WTC11 (cell line): Measurements from ENCODE around the gene CHTF18. TPM values are rescaled to one million over a fixed set of nuclear protein-coding genes. Genes with fewer than 3 reads are reported as not detected.

Experiments used
- ATAC-seq: fragments of 200-7000 bp; cut with Tn5 transposase; 2 replicates; pipeline ENCODE4 v1.10.0; 2021; ENCODE audit warnings: mild to moderate bottlenecking, moderate library complexity
- CTCF ChIA-PET: fragments of 300-600 bp; sonication (Branson Sonifier 250); formaldehyde crosslinking; loops from one replicate; lab custom pipeline; 2021; ENCODE audit warnings: antibody characterized with exemption; lab: Charles Lee
- POLR2A ChIA-PET: fragments of 350-600 bp; sonication (Branson Sonifier 250); formaldehyde crosslinking; loops from one replicate; lab custom pipeline; 2021; ENCODE audit warnings: antibody characterized with exemption; lab: Charles Lee
- DNase-seq: peaks from one replicate; pipeline ENCODE4 v3.0.0; 2021; ENCODE audit warnings: low spot score
- H3K27ac Mint-ChIP-seq: 2 replicates; pipeline ENCODE4 v1.8.0; 2021; ENCODE audit warnings: mixed read lengths
- H3K27me3 Mint-ChIP-seq: 2 replicates; pipeline ENCODE4 v1.8.0; 2021; ENCODE audit warnings: low read depth, mild to moderate bottlenecking, moderate library complexity, mixed read lengths
- H3K36me3 Mint-ChIP-seq: 2 replicates; pipeline ENCODE4 v1.8.0; 2021; ENCODE audit warnings: mixed read lengths
- H3K4me1 Mint-ChIP-seq: 2 replicates; pipeline ENCODE4 v1.8.0; 2022; ENCODE audit warnings: mixed read lengths
- H3K4me3 Mint-ChIP-seq: 2 replicates; pipeline ENCODE4 v1.8.0; 2021; ENCODE audit warnings: mild to moderate bottlenecking, moderate library complexity, mixed read lengths
- H3K9me3 Mint-ChIP-seq: 2 replicates; pipeline ENCODE4 v1.8.0; 2021; ENCODE audit warnings: mixed read lengths
- CREB1 ChIP-seq: sonication (generic); formaldehyde crosslinking; IDR thresholded peaks from 2 replicates; pipeline ENCODE4 v1.8.0; 2023; ENCODE audit warnings: mild to moderate bottlenecking, missing genetic modification reagents
- ETV6 ChIP-seq: sonication (generic); formaldehyde crosslinking; IDR thresholded peaks from 2 replicates; pipeline ENCODE4 v1.8.1; 2022; ENCODE audit warnings: mild to moderate bottlenecking, missing genetic modification reagents
- FOXP1 ChIP-seq: sonication (generic); formaldehyde crosslinking; IDR thresholded peaks from 2 replicates; pipeline ENCODE4 v1.8.0; 2022; ENCODE audit warnings: missing genetic modification reagents, mild to moderate bottlenecking, moderate library complexity, borderline replicate concordance
- GTF2I ChIP-seq: fragments of 250-450 bp; sonication (Bioruptor Pico); conservative IDR thresholded peaks from 2 replicates; pipeline ENCODE4 v1.4.0; 2021; ENCODE audit warnings: mild to moderate bottlenecking
- HMGA2 ChIP-seq: fragments of 250-450 bp; sonication (Bioruptor Pico); IDR thresholded peaks from 2 replicates; pipeline ENCODE4 v1.4.0; 2021; ENCODE audit warnings: mild to moderate bottlenecking, moderate library complexity
- NFATC4 ChIP-seq: fragments of 250-450 bp; sonication (Bioruptor Pico); IDR thresholded peaks from 2 replicates; pipeline ENCODE4 v1.9.0; 2021; ENCODE audit warnings: mild to moderate bottlenecking
- SOX15 ChIP-seq: fragments of 250-450 bp; sonication (Bioruptor Pico); IDR thresholded peaks from 2 replicates; pipeline ENCODE4 v1.9.0; 2021; ENCODE audit warnings: mild to moderate bottlenecking
- ZMAT4 ChIP-seq: fragments of 250-450 bp; sonication (Bioruptor Pico); IDR thresholded peaks from 2 replicates; pipeline ENCODE4 v1.9.0; 2021; ENCODE audit warnings: mild to moderate bottlenecking
- ZNF232 ChIP-seq: sonication (generic); formaldehyde crosslinking; IDR thresholded peaks from 2 replicates; pipeline ENCODE4 v1.8.0; 2022; ENCODE audit warnings: mild to moderate bottlenecking, missing genetic modification reagents
- ZNF317 ChIP-seq: sonication (generic); formaldehyde crosslinking; IDR thresholded peaks from 2 replicates; pipeline ENCODE4 v1.8.1; 2023; ENCODE audit warnings: low read depth, mild to moderate bottlenecking, moderate library complexity, missing genetic modification reagents, borderline replicate concordance
- ZNF425 ChIP-seq: fragments of 250-450 bp; sonication (Bioruptor Pico); conservative IDR thresholded peaks from 2 replicates; pipeline ENCODE4 v1.9.0; 2021; ENCODE audit warnings: mild to moderate bottlenecking
- ZNF671 ChIP-seq: fragments of 250-450 bp; sonication (Bioruptor Pico); IDR thresholded peaks from 2 replicates; pipeline ENCODE4 v1.8.0; 2021; ENCODE audit warnings: mild to moderate bottlenecking
- total RNA-seq: library from RNA; stranded (reverse); gene quantifications from 3 replicates; pipeline ENCODE4 v1.2.3, GENCODE V29; 2021
- TF ChIP-seq, protein P1 (sequence below): sonication (generic); formaldehyde crosslinking; IDR thresholded peaks from 2 replicates; pipeline ENCODE4 v1.8.1; 2022; ENCODE audit warnings: low read depth, missing genetic modification reagents, borderline replicate concordance
- TF ChIP-seq, protein P2 (sequence below): sonication (generic); formaldehyde crosslinking; conservative IDR thresholded peaks from 2 replicates; pipeline ENCODE4 v1.8.1; 2023; ENCODE audit warnings: mild to moderate bottlenecking, low read depth, missing genetic modification reagents, moderate library complexity
- TF ChIP-seq, protein P3 (sequence below): sonication (generic); formaldehyde crosslinking; IDR thresholded peaks from 2 replicates; pipeline ENCODE4 v1.8.1; 2022; ENCODE audit warnings: missing genetic modification reagents, borderline replicate concordance

Gene CHTF18
- total RNA-seq, 1 experiment from 2014 or later: 183 TPM

DNA sequence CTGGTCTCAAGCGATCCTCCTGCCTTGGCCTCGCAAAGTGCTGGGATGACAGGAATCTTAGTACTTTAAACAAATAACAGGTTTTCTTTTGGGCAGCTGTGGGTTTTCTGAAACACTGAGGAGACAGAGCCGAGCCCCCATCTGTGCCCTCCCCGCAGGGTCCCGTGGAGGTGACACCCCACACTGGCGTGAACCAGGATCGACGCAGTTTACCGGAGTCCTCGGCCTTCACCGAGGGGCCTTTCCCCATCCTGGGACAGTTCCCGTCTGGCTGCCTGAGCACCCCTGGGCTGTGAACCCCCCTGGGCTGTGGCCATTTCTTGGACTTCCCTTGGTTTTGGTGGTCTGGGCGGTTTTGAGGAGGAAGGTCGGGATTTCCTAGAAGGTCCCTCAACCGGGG is 27.4 kb downstream of the CHTF18 start:
- no peak for DNase-seq

GRCh38 chr16:817001-817906 is 28.8 kb downstream of the CHTF18 start:
- Mint-ChIP-seq H3K36me3 (no peaks in the 10 kb centered on the region), H3K4me1 (peaks cover 8% of the 10 kb centered on the region), H3K27ac (no peak overlapping the region), H3K27me3 (peaks cover 8% of the 10 kb centered on the region), H3K9me3 (peaks cover under 1% of the 10 kb centered on the region), H3K4me3 (no peak overlapping the region)
- no peak for TF ChIP-seq ZNF671
- TF ChIP-seq ZNF317 (CRISPR knock-in tag): 0 out of 2 replicates have a peak, but pooled peaks have one; percentile 45
- ATAC-seq (no peak), DNase-seq (no peak)
- POLR2A ChIA-PET: interaction anchor here (0.7 kb wide), 1 partner anchor 110 kb away, joined by 4 read pairs; no protein-coding TSS in a partner anchor
- CTCF ChIA-PET: interaction anchor here (0.7 to 1.3 kb wide), 6 partner anchors 63 to 471 kb away, joined by 3 to 6 read pairs (median 4); partner anchors contain the start of gene ANTKMT

More for the DNA sequence above, 27.4 kb downstream of the CHTF18 start:
- peaks cover 10% of the 10 kb centered on the region for H3K27me3 Mint-ChIP-seq
- peaks cover 3% of the 10 kb centered on the region for H3K9me3 Mint-ChIP-seq
- POLR2A ChIA-PET: no interaction called here
- peaks cover 7% of the 10 kb centered on the region for H3K4me1 Mint-ChIP-seq
- no peak overlapping the region for H3K4me3 Mint-ChIP-seq
- CTCF ChIA-PET: interaction anchor here (1.0 to 4.3 kb wide), 3 partner anchors 15 to 241 kb away, joined by 3 to 33 read pairs (median 3); no protein-coding TSS in a partner anchor
- no peaks in the 10 kb centered on the region for H3K36me3 Mint-ChIP-seq
- ATAC-seq: no peak
- H3K27ac Mint-ChIP-seq: no peak overlapping the region
- TF ChIP-seq HMGA2 (no peak), ZMAT4 (CRISPR knock-in tag) (no peak), ZNF232 (CRISPR knock-in tag) (no peak), GTF2I (no peak), ETV6 (no peak)

DNA sequence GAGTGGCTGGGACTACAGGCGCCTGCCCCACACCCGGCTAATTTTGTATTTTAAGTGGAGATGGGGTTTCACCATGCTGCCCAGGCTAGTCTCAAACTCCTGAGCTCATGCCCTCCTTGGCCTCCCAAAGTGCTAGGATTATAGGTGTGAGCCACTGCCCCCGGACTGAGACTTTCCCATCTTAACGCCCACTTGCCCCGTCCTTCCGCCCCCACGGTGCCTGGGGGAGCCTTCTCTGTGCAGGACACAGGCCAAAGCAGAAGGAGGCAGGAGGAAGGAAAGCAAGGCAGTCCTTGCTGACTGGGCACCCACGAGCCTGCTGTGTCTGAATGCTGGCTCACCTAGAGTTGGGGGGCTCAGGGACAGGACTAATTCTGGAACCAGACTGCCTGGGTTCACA is 29.7 kb downstream of the CHTF18 start:
- POLR2A ChIA-PET: no interaction called here
- CTCF ChIA-PET: interaction anchor here (0.7 to 1.3 kb wide), 3 partner anchors 62 to 470 kb away, joined by 3 to 6 read pairs (median 4); partner anchors contain the start of gene ANTKMT
- H3K4me3 Mint-ChIP-seq: no peak overlapping the region

More for the DNA sequence above, 29.7 kb downstream of the CHTF18 start:
- TF ChIP-seq, protein P1, sequence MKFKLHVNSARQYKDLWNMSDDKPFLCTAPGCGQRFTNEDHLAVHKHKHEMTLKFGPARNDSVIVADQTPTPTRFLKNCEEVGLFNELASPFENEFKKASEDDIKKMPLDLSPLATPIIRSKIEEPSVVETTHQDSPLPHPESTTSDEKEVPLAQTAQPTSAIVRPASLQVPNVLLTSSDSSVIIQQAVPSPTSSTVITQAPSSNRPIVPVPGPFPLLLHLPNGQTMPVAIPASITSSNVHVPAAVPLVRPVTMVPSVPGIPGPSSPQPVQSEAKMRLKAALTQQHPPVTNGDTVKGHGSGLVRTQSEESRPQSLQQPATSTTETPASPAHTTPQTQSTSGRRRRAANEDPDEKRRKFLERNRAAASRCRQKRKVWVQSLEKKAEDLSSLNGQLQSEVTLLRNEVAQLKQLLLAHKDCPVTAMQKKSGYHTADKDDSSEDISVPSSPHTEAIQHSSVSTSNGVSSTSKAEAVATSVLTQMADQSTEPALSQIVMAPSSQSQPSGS (CRISPR knock-in tag): no peak
- TF ChIP-seq CREB1 (CRISPR knock-in tag) (no peak), FOXP1 (CRISPR knock-in tag) (no peak), ZNF425 (no peak), NFATC4 (no peak), ZNF232 (CRISPR knock-in tag) (no peak), SOX15 (no peak)
- TF ChIP-seq, protein P2, sequence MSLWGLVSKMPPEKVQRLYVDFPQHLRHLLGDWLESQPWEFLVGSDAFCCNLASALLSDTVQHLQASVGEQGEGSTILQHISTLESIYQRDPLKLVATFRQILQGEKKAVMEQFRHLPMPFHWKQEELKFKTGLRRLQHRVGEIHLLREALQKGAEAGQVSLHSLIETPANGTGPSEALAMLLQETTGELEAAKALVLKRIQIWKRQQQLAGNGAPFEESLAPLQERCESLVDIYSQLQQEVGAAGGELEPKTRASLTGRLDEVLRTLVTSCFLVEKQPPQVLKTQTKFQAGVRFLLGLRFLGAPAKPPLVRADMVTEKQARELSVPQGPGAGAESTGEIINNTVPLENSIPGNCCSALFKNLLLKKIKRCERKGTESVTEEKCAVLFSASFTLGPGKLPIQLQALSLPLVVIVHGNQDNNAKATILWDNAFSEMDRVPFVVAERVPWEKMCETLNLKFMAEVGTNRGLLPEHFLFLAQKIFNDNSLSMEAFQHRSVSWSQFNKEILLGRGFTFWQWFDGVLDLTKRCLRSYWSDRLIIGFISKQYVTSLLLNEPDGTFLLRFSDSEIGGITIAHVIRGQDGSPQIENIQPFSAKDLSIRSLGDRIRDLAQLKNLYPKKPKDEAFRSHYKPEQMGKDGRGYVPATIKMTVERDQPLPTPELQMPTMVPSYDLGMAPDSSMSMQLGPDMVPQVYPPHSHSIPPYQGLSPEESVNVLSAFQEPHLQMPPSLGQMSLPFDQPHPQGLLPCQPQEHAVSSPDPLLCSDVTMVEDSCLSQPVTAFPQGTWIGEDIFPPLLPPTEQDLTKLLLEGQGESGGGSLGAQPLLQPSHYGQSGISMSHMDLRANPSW: no peak
- TF ChIP-seq, protein P3, sequence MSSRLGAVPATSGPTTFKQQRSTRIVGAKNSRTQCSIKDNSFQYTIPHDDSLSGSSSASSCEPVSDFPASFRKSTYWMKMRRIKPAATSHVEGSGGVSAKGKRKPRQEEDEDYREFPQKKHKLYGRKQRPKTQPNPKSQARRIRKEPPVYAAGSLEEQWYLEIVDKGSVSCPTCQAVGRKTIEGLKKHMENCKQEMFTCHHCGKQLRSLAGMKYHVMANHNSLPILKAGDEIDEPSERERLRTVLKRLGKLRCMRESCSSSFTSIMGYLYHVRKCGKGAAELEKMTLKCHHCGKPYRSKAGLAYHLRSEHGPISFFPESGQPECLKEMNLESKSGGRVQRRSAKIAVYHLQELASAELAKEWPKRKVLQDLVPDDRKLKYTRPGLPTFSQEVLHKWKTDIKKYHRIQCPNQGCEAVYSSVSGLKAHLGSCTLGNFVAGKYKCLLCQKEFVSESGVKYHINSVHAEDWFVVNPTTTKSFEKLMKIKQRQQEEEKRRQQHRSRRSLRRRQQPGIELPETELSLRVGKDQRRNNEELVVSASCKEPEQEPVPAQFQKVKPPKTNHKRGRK: no peak
- TF ChIP-seq, all 79 proteins: peak for 0
- H3K4me1 Mint-ChIP-seq: peaks cover 8% of the 10 kb centered on the region
- no peaks in the 10 kb centered on the region for H3K9me3 Mint-ChIP-seq
- no peaks in the 10 kb centered on the region for H3K36me3 Mint-ChIP-seq
- no peak for ATAC-seq
- no peak overlapping the region for H3K27ac Mint-ChIP-seq
- DNase-seq: no peak
- H3K27me3 Mint-ChIP-seq: no peaks in the 10 kb centered on the region; the same call in none of the 2 replicates
